Breast epithelium (tissue), 3 donors: ENCODE data around the gene SMAD9.

Experiments
- CTCF ChIP-seq, 3 donors: fragments of 450-650 bp; IDR thresholded peaks; one replicate each; pipeline ENCODE4 v1.5.1; 2016 to 2017; ENCODE audit warnings: antibody characterized with exemption in 3 of 3, mild to moderate bottlenecking in 3 of 3, moderate library complexity in 3 of 3
- POLR2A ChIP-seq: fragments of 450-650 bp; IDR thresholded peaks from one replicate; pipeline ENCODE4 v1.6.1; 2016; ENCODE audit warnings: antibody characterized with exemption, mild to moderate bottlenecking, moderate library complexity
- POLR2AphosphoS5 ChIP-seq, 3 donors: sonication (generic); formaldehyde crosslinking; IDR thresholded peaks; one replicate each; pipeline ENCODE4 v1.6.1; 2017; ENCODE audit warnings: antibody characterized with exemption in 3 of 3

- TF ChIP-seq CTCF (IDR thresholded peaks at IDR 0.05) = no peak
- no peak for TF ChIP-seq POLR2AphosphoS5 (IDR thresholded peaks at IDR 0.05)
- TF ChIP-seq POLR2A = no peak
Measured at GRCh38 chr13:36912369-36912768, 7.7 kb downstream of the SMAD9 start.
